ENCODE data around the gene RASGRF1.

Gene RASGRF1

GRCh38 chr15:79066391-79067071 lies 24.0 kb downstream of the RASGRF1 start:
- no peak overlapping the region; the same call in 1 of the 2 replicates for H3K27ac ChIP-seq
- TF ChIP-seq CTCF (conservative IDR thresholded peaks at IDR 0.05) = no peak

- no peak for TF ChIP-seq CTCF (conservative IDR thresholded peaks at IDR 0.05)
- no peak overlapping the region for H3K27ac ChIP-seq
Observed at GRCh38 chr15:79065706-79066376, 24.7 kb downstream of the RASGRF1 start.

DNA sequence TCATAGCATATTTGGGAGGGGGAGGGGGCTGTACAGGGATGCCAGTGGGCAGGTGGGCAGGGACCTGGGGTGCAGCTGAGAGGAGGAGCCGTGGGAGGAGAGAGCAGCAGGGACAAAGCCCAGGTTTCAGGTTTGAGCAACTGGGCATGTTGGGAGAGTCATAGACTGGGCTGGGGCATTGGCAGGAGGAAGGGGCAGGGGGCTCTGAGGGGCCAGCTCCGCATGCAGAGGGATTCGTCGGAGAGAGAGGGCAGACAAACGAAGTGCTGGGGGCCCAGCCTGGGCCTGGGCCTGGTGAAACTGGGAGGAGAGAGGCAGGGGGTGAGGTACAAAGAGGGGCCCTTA lies 25.2 kb downstream of the RASGRF1 start:
- TF ChIP-seq CTCF (conservative IDR thresholded peaks at IDR 0.05) = no peak
- H3K27ac ChIP-seq = no peak overlapping the region

GRCh38 chr15:79064496-79064895 lies 26.1 kb downstream of the RASGRF1 start:
- no peak overlapping the region for H3K27ac ChIP-seq
- no peak for TF ChIP-seq CTCF (conservative IDR thresholded peaks at IDR 0.05)

DNA sequence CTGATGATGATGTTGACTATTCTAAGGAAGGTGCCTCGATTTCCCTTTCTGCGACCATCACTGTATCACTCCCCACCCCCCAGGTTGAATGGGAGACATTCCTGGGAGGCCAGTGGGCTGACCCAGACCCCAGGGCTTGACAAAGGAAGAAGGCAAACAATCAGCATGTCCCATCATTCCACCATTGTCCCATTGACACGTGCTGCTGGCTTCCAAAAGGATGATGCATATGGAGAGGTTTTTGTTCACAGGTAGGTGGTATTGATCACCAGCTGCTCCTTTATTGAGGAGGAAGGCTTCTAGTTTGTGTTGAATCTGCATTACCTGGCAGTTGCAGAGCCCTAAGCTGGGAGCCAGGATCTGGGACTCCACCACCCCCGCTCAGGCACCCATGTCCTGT lies 30.4 kb downstream of the RASGRF1 start:
- no peak for TF ChIP-seq CTCF (conservative IDR thresholded peaks at IDR 0.05)
- no peak overlapping the region for H3K27ac ChIP-seq

GRCh38 chr15:79059081-79059572 lies 31.5 kb downstream of the RASGRF1 start:
- no peak for TF ChIP-seq CTCF (conservative IDR thresholded peaks at IDR 0.05)
- H3K27ac ChIP-seq = no peak overlapping the region

DNA sequence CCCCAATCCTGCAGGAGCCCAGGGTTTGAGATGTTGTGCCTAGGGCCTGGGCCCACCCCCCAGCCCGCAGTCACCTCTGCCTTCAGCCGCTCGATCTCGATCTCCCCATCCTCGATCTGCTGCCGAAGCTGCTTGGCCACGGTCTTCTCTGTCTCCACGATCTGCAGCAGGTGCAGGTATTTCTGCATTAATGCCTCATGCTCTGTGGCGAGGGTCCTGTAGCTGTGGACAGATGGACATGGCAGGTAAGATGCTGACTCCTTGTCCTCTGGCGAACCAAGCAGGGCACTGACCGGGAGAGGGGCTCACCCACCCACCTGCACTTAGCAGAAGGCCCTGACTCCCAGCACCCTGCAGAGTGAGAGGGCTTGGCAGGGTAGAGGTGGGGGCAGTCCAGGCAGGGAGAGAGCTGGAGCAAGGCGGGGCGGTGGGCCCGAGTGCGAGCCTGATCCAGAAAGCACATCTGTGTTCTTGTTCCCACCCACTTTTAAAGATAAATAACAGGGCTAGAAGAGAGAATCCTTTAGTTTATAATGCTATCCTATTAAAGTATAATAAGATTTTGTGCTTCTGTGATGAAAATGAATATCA lies 32.2 kb downstream of the RASGRF1 start:
- H3K27ac ChIP-seq = no peak overlapping the region
- no peak for TF ChIP-seq CTCF (conservative IDR thresholded peaks at IDR 0.05)
